NCI-H2107 treated with DMSO at 0.1 percent for 48 hours (cell line): ENCODE measurements around the gene AOC2.
"Not testable (repeated sequence)": the region's sequence is repeated elsewhere in the genome, so short reads cannot be mapped to it uniquely, and the experiment has no call there.

ENCODE experiments used
- DNase-seq: peaks from one replicate; lab custom pipeline; 2025; ENCODE audit not compliant: unreplicated experiment; lab: John Stamatoyannopoulos, UW

AOC2 gene

GRCh38 chr17:42880776-42881310 lies 36.5 kb downstream of the AOC2 start:
- DNase-seq = no peak

GRCh38 chr17:42881706-42882105 lies 37.3 kb downstream of the AOC2 start:
- not testable (repeated sequence) for DNase-seq

- no peak for DNase-seq
Observed at GRCh38 chr17:42882166-42882565, 37.8 kb downstream of the AOC2 start.

- DNase-seq = no peak
Observed at GRCh38 chr17:42883802-42884558, 39.6 kb downstream of the AOC2 start.

GRCh38 chr17:42885806-42886205 lies 41.4 kb downstream of the AOC2 start:
- not testable (repeated sequence) for DNase-seq

- DNase-seq = no peak
Observed at GRCh38 chr17:42886283-42887176, 42.1 kb downstream of the AOC2 start.

GRCh38 chr17:42889809-42890208 lies 45.4 kb downstream of the AOC2 start:
- DNase-seq = no peak

GRCh38 chr17:42891539-42892152 lies 47.3 kb downstream of the AOC2 start:
- no peak for DNase-seq

- DNase-seq = no peak
Observed at GRCh38 chr17:42893359-42893758, 49.0 kb downstream of the AOC2 start.

- DNase-seq = no peak
Observed at GRCh38 chr17:42894283-42895184, 50.2 kb downstream of the AOC2 start.

- DNase-seq = no peak
Observed at GRCh38 chr17:42895185-42895555, 50.8 kb downstream of the AOC2 start.

- DNase-seq = no peak
Observed at GRCh38 chr17:42898147-42898811, 53.9 kb downstream of the AOC2 start.

GRCh38 chr17:42899981-42900380 lies 55.6 kb downstream of the AOC2 start:
- DNase-seq = not testable (repeated sequence)
